ENCODE measurements around the gene NACAD.
A peak's percentile ranks its signal among the peaks of the same experiment; 100 is the strongest.
"Not testable (repeated sequence)": the region's sequence is repeated elsewhere in the genome, so short reads cannot be mapped to it uniquely, and the experiment has no call there.

NACAD gene

GRCh38 chr7:45114257-45114656 is 25.5 kb upstream of the NACAD start:
- not testable (repeated sequence) for DNase-seq (ENCODE audit: low read depth in 2 of 2)

- no peak for DNase-seq (ENCODE audit: low read depth in 2 of 2)
Observed at GRCh38 chr7:45112648-45113047, 23.9 kb upstream of the NACAD start.

DNA sequence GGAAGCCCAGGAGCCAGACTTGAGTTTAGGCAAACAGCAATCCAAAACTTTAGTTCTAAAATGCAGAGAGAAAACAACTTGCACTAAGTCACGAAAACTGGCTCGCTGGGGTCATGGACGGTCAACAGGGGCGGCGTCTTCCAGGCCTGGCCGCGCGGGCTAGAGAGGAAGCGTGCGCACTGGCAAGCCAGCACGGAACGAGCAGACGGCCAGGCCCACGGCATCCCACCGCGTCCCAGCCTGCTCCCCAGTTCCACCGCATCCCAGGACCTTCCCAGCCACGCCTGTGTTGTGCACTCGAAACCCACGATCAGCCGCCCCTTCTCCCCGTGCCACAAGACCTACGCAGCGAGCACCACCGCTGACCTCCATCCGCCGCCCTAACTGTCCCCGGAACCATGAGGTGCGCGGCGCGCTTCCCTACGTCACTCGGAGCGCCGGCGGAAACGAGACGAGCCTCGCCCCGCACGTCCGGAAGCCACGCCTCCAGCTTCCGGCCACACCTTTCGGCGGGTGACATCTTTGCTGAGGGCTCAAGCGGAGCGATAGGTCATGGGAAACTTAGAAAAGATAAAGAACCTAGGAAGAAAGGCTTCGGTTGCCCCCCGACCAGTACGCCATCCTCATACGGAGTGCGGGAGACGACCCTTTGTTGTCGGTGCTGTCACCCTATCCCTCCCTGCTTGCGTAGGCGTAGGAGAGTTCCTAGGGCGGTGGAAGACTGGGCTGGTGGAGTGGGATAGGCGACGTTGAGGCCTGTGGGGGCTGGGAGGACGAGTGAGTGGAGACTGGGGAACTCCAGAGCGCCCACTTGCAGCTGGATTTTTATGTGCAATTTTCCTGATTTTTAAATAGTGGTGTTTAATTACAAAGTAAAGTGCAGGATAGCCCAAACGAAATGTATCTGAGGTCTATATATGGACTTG is 22.8 kb upstream of the NACAD start, which contains the start of gene TBRG4:
TSS of gene TBRG4 (minus strand) at position 400 of the 926 bp plus-strand sequence. CDS start 2,460 bp downstream, outside the sequence.
- peak; percentile 92 to 94 for DNase-seq (ENCODE audit: low read depth in 2 of 2)

GRCh38 chr7:45108863-45109262 is 20.1 kb upstream of the NACAD start:
- no peak for DNase-seq (ENCODE audit: low read depth in 2 of 2)

- no peak for DNase-seq (ENCODE audit: low read depth in 2 of 2)
Observed at GRCh38 chr7:45107356-45107755, 18.6 kb upstream of the NACAD start.

GRCh38 chr7:45106820-45107219 is 18.1 kb upstream of the NACAD start:
- DNase-seq (ENCODE audit: low read depth in 2 of 2): no peak

DNA sequence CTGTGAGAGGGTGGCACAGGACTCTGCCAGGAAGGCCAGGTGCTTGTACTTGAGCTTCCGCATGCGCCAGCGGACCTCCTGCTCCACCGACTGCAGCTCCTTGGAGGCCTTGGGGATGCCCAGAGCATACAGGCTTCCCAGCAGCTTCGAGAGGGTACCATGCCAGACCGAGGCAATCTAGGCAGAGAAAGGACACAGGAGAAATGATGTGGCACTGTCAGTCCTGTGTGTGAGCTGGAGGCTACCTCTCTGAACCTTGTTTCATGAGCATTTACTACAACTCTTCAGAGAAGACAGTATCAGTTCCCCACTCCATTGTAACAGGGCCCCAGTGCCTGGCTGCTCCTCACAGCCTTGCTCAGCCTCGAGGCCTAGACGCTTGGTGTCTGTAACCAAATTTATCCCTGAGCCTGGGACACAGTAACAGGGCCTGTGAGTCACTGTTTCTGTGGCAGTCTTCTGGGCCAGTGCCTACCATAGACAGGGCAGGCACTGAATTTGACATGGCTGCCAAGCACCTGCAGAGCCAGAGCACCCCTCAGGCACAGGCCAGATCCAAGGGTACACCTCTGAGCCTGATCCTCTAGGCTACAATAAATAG is 16.9 kb upstream of the NACAD start:
- no peak for DNase-seq (ENCODE audit: low read depth in 2 of 2)

- DNase-seq (ENCODE audit: low read depth in 2 of 2): no peak
Observed at GRCh38 chr7:45104844-45105587, 16.2 kb upstream of the NACAD start.

DNA sequence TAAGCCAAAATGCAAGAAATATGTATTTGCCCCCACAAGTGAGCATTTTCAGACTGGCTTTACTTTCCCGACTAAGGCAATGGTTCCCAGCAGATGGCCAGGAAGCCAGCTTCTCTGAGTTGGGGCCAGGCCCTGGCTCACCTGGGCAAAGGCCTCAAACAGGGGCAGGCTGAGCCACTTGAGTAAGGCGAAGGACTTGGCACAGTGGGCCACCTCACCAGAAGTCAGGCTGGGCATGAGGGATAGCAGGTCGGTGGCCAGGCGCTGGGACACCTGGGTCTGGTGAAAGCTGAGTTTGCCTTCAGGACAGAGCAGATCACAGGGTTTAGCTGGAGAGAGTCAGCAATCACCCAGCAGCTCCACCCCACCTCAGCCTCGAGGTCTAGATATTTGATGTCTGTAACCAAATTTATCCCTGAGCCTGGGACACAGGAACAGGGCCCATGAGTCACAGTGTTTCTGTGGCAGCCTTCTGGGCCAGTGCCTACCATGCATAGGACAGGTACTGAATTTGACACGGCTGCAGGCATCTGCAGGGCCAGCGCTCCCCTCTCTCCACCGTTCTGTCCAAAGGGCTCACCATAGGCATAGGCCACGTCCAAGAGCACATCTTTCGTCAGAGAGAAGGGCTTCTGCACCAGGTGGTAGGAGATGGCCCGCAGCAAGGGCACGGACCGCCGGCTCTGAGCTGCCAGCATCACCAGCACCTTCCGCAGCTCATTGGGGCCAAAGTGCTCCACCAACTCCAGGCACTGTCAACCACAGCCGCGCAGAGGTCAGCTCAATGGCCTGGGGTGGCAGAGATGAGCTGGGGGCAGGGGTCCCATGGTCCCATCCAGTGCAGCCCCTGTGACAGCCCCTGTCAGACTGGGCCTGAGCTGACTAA is 15.4 kb upstream of the NACAD start:
- no peak for DNase-seq (ENCODE audit: low read depth in 2 of 2)

DNA sequence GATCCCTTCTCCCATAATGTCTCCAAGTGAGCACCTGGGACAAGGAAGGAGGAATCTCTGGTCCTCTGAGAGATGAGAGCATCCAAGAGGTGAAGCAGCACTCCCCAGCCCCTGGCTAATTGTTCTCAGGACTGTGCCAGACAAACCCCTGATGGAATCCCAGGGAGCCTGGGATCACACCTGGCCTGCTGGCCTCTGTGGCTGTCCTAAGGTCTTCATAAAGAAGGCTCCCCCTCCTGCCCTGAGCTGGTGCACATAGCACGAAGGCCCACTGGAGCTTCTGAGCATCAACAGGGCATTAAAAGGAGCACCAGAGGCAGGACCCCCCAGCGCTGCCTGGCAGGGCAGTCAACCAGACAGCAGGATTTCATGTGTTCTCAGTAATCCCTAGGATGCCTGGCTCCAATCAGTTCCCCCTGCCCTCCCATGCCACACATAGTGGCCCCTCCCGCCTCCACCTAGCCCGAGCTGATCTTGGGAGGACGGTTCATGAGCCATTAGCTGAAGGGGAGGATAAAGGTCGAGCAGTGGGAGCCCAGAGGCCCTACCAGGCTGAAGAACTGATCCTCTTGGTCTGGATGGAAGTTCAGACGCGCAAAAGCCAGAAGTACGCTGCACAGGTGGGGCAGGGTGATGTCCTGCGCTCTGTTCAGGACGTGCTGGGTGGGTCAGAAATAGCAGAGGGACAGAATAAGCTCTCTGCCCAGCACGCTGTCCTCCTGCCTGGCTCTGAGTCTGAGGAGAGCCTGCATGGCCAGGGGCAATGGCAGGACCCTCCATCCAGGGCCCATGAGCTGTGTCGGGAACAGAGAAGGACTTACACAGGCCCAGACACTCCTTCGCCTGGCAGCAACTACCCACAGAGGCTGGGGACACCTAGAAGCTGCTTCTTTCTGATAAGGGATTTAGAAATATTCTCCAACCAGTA is 14.3 kb upstream of the NACAD start:
- no peak for DNase-seq (ENCODE audit: low read depth in 2 of 2)

DNA sequence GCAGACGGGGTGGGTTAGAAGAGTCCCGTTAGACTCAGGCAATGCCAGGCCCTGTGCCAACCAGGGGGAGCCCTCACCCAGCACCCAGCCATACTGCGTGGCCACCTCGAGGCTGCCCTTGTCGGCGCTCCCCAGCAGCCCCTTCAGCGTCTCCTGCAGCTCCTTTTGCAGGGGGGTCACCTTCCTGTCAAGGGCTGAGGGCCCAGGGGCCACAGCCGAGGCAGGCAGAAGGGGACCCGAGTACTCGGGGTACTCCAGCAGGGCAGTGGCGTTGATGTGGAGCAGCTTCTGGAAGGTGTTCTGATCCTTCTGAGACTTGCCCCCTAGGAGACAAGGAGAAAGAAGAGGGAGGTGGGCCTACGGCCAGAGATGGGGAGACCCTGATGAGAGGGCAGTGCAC is 13.0 kb upstream of the NACAD start:
- DNase-seq (ENCODE audit: low read depth in 2 of 2): no peak

GRCh38 chr7:45100761-45101480 is 12.2 kb upstream of the NACAD start:
- DNase-seq (ENCODE audit: low read depth in 2 of 2): no peak

DNA sequence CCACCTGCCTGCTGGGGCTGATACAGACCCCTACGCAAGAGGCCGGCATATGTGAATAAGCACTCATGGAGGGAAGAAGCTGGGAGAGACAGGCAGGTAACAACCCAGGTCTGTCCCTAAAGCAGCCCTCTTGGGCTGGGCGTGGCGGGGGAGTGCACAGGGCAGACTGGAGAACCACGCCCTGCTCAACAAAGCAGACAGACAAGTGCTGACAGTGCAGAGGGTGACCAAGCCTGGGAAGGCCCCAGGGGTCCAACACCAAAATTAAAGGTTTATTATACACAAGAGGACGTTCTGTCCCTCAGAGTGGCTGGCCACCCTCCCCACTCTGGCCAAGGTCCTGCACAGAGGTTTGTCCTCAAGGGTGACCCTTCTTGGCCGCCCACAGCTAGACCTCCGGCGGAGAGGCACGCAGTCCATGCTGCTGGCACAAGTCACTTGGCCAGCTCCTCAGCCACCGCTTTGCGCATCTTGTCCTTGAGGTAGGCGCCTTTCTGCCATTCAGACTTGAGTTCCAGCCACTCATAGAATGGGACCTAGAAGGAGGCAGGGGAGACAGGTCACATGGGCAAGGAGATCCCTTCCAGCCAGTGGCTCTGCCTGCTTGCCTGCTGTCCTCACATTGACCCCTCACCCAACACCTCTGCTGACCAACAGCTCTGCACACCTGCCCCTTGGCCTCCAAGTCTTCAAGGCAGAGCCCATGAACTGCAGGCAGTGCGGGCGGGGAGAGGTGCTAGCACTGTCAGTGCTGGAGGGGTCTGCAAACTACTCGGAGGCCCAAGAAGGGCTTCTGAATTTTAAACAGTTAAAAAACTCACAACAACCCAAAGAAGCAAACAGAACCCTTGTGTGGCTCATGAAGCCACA is 11.4 kb upstream of the NACAD start:
- DNase-seq (ENCODE audit: low read depth in 2 of 2): no peak

GRCh38 chr7:45098983-45099839 is 10.4 kb upstream of the NACAD start:
- DNase-seq (ENCODE audit: low read depth in 2 of 2): no peak

GRCh38 chr7:45092931-45093235 is 4.1 kb upstream of the NACAD start:
- no peak for DNase-seq (ENCODE audit: low read depth in 2 of 2)

DNA sequence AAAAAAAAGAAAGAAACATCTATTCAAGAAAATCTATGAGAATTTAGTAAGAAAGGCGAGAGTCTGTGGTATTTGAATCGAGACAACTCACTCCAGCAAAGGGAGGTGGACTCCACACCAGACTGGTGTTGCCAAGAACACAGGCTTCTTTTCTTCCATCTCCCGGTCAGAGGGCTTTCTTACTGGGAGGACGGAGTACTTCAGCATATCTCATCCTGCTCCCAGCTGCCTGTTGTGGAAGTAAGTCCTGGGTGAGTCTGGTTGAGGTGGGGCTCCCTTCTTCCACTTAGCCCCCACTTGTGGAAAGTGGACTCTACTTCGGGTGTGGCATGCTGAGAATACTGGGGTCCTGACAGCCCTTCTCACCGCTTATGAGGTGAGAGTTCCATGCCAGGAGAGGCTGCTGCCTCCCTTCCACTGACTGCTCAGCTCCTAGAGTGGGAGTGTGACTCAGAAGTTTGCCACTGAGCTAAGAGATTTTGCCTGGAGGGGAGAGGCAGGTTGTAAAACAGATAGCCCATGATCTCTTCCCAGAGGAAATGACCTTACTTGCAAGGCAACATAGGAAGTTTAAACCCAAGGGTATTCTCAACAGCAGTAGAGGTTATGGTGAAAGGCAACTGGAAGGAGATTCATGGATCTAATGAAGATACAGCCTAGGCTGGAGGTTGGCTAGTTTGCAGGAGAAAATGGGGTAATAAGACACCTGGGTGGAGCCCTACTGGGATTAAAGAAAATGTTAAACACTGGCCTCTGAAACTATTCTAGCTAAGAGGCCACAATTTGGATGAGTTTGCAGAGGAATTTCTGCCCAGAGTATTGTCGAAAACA is 3.5 kb upstream of the NACAD start:
- DNase-seq (ENCODE audit: low read depth in 2 of 2): no peak

DNA sequence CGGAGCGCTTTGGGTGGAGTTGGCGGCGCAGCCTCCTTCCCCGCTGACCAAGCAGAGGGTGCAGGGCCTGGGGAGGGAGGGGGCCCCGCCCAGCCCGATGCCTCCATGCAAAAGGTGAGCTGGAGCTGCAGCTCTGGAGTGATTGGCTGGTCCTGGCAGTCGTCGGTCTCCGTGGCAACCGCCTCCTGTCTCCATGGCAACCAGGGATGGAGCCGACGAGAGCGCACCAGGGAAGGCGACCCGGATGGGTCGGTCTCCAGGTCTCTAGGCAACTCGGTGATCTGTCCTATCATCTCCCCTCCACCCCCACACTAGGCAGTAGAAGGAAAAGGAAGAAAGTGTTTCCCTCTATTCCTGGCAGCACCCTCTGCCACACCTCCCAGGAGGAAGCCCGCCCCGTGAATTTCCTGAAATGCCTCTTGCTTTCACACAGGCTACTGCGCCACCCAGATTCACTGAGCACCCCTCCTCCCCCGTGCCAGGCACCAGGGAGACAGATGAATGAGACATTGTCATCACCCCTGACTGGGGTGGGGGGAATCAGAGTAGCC is 647 bp upstream of the NACAD start:
- peak; percentile 47 to 61 for DNase-seq (ENCODE audit: low read depth in 2 of 2)

Measured in stimulated activated CD8-positive, alpha-beta memory T cell treated with anti-CD3 and anti-CD28 coated beads, Interleukin-2, amount 100 ng/mL, for 48 hours (primary cell).